ENCODE data around the gene CTXND1.

Gene CTXND1

GRCh38 chr15:80180986-80181385 is 71.0 kb downstream of the CTXND1 start:
- DNase-seq (ENCODE audit: low read depth), result no peak

DNA sequence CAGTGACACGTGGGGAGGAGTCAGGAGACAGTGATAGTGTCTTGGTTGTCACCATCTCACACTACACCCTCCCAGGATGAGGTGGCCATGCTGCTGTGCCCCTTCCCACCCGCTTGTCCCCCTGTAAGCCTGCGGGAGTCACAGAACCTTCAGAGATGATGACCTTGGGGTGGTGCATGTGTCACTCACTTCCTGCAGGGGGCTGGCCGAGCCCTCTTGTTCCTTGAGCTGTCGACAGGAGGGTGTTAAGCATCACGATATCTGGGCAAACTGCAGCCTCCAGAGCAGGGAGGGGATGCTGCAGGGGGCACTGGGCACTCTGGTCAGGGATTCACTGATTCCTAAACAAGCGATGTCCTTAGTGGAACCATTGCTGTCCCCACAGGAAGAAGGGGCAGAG is 71.5 kb downstream of the CTXND1 start:
- DNase-seq (ENCODE audit: low read depth), result no peak

GRCh38 chr15:80179935-80180334 is 72.1 kb downstream of the CTXND1 start:
- no peak for DNase-seq (ENCODE audit: low read depth)

- no peak for DNase-seq (ENCODE audit: low read depth)
Observed at GRCh38 chr15:80179025-80179759, 72.8 kb downstream of the CTXND1 start.

DNA sequence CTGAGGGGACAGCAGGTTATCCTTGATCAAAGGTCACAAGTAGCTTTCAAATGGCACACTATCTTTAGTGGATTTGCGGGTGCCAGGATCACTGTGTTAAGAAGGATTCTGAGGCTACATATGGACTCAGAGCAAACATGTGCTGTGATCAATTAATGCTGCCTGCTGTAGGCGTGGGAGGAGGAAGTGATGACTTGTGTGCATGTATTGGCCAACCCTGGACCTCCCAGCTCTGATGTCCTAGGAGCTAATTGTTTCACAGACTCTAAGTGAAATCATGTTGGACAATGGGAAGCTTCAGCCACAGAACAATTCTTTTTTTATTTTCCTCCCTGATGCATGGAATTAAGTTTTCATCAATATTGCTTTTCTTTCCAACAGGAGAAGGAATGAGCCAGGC is 74.9 kb downstream of the CTXND1 start:
- no peak for DNase-seq (ENCODE audit: low read depth)

DNA sequence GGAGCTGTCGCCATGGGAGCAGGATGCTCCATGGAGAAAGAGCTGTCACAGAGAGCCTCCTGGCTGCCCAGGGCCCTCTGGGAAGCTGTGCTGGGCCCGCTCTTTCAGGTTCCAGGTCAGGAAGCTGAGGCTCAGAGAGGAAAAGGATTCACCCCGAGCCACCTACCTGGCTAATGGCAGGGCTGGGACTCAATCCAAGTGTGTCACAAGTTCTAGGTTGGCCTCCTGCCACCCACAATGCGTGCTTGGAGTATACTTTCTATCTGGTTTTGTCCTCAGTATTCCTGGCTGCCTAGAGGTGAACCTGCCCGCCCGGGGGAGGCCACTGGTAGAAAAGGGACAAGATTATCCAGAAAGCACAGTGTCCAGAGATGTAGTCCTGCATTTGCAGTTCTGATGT is 75.6 kb downstream of the CTXND1 start:
- no peak for DNase-seq (ENCODE audit: low read depth)

DNA sequence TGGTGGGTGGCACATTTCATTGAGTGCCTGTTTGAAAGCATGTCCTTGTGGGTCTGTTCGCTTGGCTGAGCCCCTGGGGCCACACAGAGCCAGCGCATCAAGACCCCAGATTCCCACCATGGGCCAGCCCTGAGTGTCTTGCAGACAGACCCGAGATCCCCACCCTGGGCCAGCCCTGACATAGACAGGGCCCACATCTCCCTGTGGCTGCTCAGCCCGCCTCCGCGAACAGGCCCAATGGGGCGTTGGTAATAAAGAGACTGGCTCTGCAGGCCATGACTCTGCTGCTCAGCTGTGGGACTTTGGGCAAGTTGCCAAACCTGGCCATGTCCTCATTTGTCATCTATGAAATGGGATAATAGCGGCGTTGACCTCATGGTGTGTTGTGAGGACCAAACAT is 76.6 kb downstream of the CTXND1 start:
- DNase-seq (ENCODE audit: low read depth), result no peak

DNA sequence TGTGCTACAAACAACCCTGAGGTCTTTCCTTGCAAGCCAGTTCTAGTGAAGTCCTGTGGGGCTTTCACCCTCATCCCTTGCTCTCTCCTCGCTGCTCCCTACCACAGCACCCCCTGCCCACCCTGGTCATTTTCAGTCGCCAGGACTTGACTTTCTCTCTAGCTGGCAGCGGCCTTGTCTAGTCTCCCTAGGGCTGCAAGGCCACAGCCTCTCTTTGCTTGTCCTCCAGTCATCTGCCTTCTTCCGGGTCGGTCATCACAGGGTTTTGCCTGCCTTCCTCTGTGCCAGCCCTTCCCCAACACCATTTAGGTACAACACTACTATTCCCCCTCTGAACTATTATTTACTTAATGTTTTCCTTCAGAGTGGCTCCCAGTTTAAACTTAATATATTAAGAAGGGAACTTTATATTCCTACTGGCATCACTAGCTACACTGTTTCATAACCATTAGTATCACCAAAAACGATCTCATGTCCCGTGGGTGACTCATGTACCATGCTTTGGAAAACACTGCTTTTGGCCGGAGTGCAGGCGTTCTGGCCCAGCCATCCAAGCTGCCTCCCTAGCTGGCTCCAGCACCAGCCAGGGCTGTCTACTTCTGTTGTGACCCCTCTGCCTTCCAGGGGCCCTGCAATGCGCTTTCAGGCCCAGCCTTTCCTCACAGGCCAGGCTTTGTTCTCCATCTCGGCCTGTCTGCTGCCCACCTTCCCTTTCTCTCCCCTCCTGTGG is 77.8 kb downstream of the CTXND1 start:
- no peak for DNase-seq (ENCODE audit: low read depth)

- DNase-seq (ENCODE audit: low read depth), result peak; percentile 49
Observed at GRCh38 chr15:80173022-80173759, 78.8 kb downstream of the CTXND1 start.

GRCh38 chr15:80172401-80172800 is 79.6 kb downstream of the CTXND1 start:
- no peak for DNase-seq (ENCODE audit: low read depth)

DNA sequence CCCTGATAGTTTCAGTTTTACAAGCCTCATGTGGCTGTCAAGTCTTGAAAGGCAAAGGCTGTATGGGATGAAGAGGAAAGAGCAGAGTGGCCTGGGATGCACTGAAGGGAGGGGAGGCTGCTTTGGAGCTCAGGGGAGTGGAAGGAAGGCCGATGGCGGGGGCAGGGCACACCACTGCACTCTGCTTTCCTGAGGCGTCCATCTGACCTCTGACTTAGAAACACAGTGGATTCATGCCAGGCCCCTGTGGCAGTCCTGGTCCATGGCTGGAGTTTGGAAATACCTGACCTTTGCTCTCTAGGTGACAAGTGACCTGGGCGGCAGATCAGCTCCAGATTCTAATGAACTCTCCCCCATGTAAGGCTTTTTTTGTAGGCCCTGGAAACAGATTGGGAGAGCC is 80.2 kb downstream of the CTXND1 start:
- no peak for DNase-seq (ENCODE audit: low read depth)

- no peak for DNase-seq (ENCODE audit: low read depth)
Observed at GRCh38 chr15:80170596-80170995, 81.4 kb downstream of the CTXND1 start.

DNA sequence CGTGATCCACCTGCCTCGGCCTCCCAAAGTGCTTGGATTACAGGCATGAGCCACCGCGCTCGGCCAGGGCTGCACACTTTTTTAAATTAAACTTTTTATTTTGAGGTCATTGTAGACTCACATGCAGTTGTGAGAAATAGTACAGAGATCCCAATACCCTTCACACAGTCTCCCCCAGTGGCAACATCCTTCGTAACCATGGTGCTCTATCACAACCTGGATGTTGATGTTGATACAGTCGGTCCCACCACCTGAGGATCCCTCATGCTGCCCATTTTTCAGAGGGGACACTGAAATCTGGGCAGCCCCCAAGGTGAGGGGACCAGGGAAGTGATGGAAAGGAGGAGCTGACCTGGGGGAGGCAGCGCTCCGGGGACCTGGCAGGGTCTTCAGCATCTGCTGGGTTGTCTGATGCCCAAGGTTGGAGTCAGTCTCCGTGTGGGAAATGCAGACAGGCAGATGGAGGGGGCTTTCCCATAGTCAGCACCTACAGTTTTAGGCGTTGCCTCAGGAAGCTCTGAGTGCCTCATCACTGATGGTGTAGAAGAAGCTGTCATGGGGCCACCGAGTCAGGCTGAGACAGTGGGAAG is 82.2 kb downstream of the CTXND1 start:
- DNase-seq (ENCODE audit: low read depth), result no peak

GRCh38 chr15:80168421-80168820 is 83.6 kb downstream of the CTXND1 start:
- DNase-seq (ENCODE audit: low read depth), result no peak

DNA sequence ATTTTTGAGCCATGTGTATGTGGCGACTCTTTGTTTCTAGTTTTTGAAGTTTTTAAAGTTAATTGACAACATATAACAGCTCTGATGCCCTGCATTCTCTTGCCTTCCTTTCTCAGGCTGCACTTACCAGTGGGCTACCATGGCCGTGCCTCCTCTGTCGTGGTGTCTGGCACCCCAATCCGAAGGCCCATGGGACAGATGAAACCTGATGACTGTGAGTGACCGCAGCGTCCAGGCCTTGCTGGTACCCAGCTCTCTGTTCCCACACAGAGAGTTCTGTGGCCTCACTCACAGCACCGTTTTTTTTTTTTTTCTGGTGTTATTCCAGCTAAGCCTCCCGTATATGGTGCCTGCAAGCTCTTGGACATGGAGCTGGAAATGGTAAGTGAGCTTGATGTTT is 84.1 kb downstream of the CTXND1 start:
- no peak for DNase-seq (ENCODE audit: low read depth)

DNA sequence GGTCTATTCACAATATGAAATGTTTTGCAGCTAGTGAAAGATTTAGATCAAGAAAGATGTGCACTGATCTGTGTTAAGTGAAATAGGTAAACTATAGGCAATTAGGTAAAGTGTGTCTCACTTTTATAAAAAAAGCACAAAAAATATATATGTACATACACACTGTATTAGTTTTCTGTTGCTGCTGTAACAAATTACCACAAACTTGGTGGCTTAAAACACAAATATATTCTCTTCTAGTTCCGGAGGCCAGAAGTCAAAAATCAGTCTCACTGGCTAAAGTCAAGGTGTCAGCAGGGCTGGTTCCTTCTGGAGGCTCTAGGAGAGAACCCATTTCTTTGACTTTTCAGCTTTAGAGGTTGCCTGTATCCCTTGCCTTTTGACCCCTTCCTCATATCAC is 88.1 kb downstream of the CTXND1 start:
- DNase-seq (ENCODE audit: low read depth), result no peak

DNA sequence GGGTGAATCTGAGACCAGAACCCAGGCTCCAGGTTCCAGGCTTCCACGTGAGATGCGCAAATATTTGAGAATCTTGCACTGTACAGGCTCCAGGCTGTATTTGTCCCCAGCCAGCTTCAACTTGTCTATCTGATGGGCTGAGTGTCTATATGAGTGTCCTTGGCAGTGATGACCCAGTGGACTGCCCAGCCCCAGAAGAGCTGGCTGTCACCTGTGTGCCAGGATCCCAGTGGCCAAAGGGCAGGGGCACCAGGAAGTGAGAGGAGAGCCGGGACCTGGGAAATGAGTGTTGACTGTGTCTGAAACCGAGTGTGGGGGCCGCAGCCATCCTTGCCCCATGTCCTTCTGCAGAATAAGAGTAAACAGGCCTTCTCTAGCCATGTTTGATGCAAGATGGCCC is 88.8 kb downstream of the CTXND1 start:
- DNase-seq (ENCODE audit: low read depth), result no peak

- DNase-seq (ENCODE audit: low read depth), result no peak
Observed at GRCh38 chr15:80162059-80162554, 89.9 kb downstream of the CTXND1 start.

DNA sequence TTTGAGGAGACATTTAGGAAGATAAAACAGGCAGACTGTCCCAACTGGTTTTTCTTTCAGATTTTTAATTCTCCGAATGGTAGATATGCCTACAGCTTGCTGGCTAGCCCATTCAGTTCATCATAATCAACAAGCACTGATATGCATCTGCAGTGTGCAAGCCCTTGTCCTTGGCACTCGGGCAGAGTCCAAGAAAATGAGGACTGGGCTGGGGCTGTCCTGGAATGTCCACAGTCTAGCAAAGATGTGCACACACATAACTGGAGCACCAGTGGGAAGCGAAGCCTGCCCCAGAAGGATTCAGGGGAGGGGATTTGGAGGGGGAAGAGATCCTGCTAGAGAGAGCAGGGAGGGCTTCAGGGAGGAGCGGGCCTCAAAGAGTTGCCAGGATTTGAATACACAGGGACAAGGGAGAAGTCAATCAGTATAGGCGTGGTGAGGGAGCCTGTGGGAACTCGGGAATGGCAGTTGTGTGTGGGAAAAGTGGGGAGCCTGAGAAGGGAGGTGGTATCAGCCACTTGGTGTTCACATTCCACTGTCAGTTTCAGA is 90.5 kb downstream of the CTXND1 start:
- no peak for DNase-seq (ENCODE audit: low read depth)

- DNase-seq (ENCODE audit: low read depth), result no peak
Observed at GRCh38 chr15:80160570-80161156, 91.3 kb downstream of the CTXND1 start.

DNA sequence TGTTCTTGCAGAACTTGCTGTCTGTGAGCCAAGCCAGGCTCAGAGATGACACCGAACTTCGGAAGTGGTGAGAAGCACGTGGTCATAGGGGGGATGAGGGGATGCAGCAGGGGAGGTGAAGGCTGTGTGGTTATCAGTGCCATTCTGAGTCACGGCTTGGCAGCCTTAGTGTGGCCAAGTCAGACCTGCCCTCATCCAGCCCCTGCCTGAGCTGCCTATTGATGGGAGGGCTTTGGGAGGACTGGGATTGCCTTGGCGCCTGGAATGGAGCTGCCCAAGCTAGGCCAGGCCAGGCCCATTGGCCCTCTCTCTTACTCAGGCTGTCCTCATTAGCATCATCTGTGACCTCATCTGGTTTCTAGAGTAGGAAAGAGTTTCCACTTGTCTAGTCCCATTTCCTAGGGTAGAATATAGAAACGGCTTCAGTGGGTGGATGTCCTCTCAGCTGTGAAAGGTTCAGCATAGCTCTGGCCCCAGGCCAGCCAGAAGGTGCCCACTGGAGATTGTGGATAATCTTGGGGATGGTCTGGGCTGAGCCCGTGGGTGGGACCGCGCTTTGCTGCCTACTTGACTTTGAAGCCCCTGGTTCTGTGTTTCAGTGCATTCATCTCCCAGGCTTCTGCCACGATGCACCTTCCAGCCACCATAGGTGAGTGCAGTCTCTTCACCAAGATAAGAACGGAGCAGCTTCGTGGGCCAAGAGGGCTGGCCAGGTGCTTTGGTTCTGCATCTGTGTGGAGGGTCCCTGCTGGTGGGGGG is 92.0 kb downstream of the CTXND1 start:
- DNase-seq (ENCODE audit: low read depth), result no peak

Data from stimulated activated CD4-positive, alpha-beta T cell treated with anti-CD3 and anti-CD28 coated beads, Interleukin-2, amount 100 ng/mL, for 4 hours (primary cell).